Activated naive CD8-positive, alpha-beta T cell treated with anti-CD3 and anti-CD28 coated beads, Interleukin-2, amount 50 U/mL, for 24 hours (primary cell): ENCODE data around the gene ADGRG6.

Experiments
- ATAC-seq: fragments of 150-1000 bp; cut with Tn5 transposase; one replicate; pipeline ENCODE4 v1.10.0; 2021
- DNase-seq: peaks from one replicate; pipeline ENCODE4 v3.0.0; 2021
- H3K27ac Mint-ChIP-seq: one replicate; pipeline ENCODE4 v1.8.0; 2021; ENCODE audit warnings: mild to moderate bottlenecking, mixed read lengths
- H3K27me3 Mint-ChIP-seq: one replicate; pipeline ENCODE4 v1.8.0; 2021; ENCODE audit warnings: mixed read lengths
- H3K36me3 Mint-ChIP-seq: one replicate; pipeline ENCODE4 v1.8.0; 2021; ENCODE audit warnings: low read depth, mixed read lengths
- H3K4me1 Mint-ChIP-seq: one replicate; pipeline ENCODE4 v1.8.0; 2021; ENCODE audit warnings: mixed read lengths
- H3K4me3 Mint-ChIP-seq: one replicate; pipeline ENCODE4 v1.8.0; 2021; ENCODE audit warnings: mild to moderate bottlenecking, moderate library complexity, mixed read lengths
- H3K9me3 Mint-ChIP-seq: one replicate; pipeline ENCODE4 v1.8.0; 2021; ENCODE audit warnings: mixed read lengths

ADGRG6 gene

DNA sequence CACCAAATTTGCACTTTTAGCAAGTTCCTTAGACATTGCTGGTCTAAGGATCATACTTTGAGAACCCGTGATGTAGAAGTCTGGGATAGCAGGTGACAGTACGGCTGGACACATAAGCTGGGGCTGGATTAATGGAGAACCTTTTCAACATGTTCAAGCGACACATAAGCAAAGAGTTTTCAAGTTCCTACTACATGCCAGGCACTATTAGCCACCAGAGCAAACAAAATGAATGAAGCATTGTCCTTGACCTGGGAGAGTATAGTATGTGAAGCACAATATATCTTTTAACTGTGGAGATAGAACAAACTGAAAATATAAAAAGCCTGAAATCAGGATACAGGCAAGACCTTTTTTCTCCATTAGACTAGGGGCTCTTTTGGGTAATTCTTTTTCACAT lies 102.9 kb downstream of the ADGRG6 start:
- Mint-ChIP-seq H3K27me3 (peaks cover 2% of the 10 kb centered on the region), H3K4me1 (peaks cover 21% of the 10 kb centered on the region), H3K36me3 (no peaks in the 10 kb centered on the region), H3K27ac (no peak overlapping the region), H3K4me3 (no peak overlapping the region), H3K9me3 (no peaks in the 10 kb centered on the region)
- no peak for ATAC-seq
- DNase-seq, result no peak

DNA sequence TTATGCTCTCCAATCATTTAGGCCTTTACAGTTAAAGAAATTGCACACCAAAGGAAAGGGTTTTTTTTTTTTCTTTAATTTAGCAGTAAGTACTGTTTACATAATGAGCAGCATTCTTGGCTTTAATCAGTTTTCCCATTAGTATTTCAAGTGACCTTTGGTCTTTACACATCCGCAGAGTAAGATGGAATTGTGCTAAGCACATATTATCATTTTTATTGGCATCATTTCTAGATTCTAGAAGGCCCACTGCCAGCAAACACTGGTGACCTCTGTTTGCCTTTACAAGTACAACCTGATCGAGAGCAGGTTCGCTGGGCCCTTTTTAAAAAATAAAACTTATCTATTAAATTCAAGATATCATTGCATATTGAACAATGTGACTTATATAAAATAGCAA lies 104.3 kb downstream of the ADGRG6 start:
- Mint-ChIP-seq H3K9me3 (no peaks in the 10 kb centered on the region), H3K36me3 (no peaks in the 10 kb centered on the region), H3K27me3 (peaks cover 2% of the 10 kb centered on the region), H3K4me1 (peaks cover 23% of the 10 kb centered on the region), H3K4me3 (no peak overlapping the region), H3K27ac (no peak overlapping the region)
- DNase-seq, result no peak
- no peak for ATAC-seq

GRCh38 chr6:142407685-142408273 lies 106.0 kb downstream of the ADGRG6 start:
- ATAC-seq, result no peak
- no peak overlapping the region for H3K4me3 Mint-ChIP-seq
- no peak overlapping the region for H3K27ac Mint-ChIP-seq
- no peaks in the 10 kb centered on the region for H3K36me3 Mint-ChIP-seq
- H3K4me1 Mint-ChIP-seq, result peaks cover 23% of the 10 kb centered on the region
- H3K9me3 Mint-ChIP-seq, result no peaks in the 10 kb centered on the region
- DNase-seq, result no peak
- no peaks in the 10 kb centered on the region for H3K27me3 Mint-ChIP-seq

DNA sequence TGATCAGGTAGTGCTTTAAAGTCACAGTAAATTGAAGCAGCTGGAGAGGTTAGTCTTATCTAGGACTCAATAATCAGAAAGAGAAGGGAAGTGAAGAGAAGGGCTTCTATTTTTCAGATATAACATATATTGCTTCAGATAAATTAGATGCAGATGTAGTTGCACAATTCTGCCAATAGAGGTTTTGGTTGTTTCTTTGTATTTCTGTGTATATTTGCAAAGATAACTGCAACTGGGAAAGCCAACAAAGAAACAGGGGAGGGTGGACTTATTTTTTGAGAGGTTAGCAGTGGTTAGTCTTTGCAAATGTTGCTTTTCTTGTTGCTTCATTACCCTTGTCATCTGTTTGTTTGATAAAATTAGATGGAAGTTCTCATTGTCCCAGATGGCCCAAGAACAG lies 106.6 kb downstream of the ADGRG6 start:
- ATAC-seq, result no peak
- no peak overlapping the region for H3K4me3 Mint-ChIP-seq
- H3K27me3 Mint-ChIP-seq, result no peaks in the 10 kb centered on the region

GRCh38 chr6:142409794-142410193 lies 108.0 kb downstream of the ADGRG6 start:
- H3K36me3 Mint-ChIP-seq, result no peaks in the 10 kb centered on the region
- no peaks in the 10 kb centered on the region for H3K27me3 Mint-ChIP-seq
- ATAC-seq (no peak), DNase-seq (no peak)
- no peak overlapping the region for H3K27ac Mint-ChIP-seq
- H3K4me1 Mint-ChIP-seq, result peaks cover 37% of the 10 kb centered on the region
- H3K9me3 Mint-ChIP-seq, result no peaks in the 10 kb centered on the region
- H3K4me3 Mint-ChIP-seq, result no peak overlapping the region

More for the DNA sequence above, 106.6 kb downstream of the ADGRG6 start:
- DNase-seq, result no peak
- H3K4me1 Mint-ChIP-seq, result peaks cover 29% of the 10 kb centered on the region
- H3K9me3 Mint-ChIP-seq, result no peaks in the 10 kb centered on the region
- no peaks in the 10 kb centered on the region for H3K36me3 Mint-ChIP-seq
- no peak overlapping the region for H3K27ac Mint-ChIP-seq

GRCh38 chr6:142411145-142411544 lies 109.3 kb downstream of the ADGRG6 start:
- no peak overlapping the region for H3K27ac Mint-ChIP-seq
- no peak for ATAC-seq
- H3K4me1 Mint-ChIP-seq, result peaks cover 41% of the 10 kb centered on the region

GRCh38 chr6:142412241-142412640 lies 110.4 kb downstream of the ADGRG6 start:
- Mint-ChIP-seq H3K27me3 (no peaks in the 10 kb centered on the region), H3K27ac (no peak overlapping the region), H3K36me3 (no peaks in the 10 kb centered on the region), H3K9me3 (no peaks in the 10 kb centered on the region), H3K4me3 (no peak overlapping the region), H3K4me1 (peaks cover 50% of the 10 kb centered on the region)
- DNase-seq (no peak), ATAC-seq (no peak)

More at GRCh38 chr6:142411145-142411544, 109.3 kb downstream of the ADGRG6 start:
- H3K36me3 Mint-ChIP-seq, result no peaks in the 10 kb centered on the region
- no peaks in the 10 kb centered on the region for H3K27me3 Mint-ChIP-seq
- H3K4me3 Mint-ChIP-seq, result no peak overlapping the region
- H3K9me3 Mint-ChIP-seq, result no peaks in the 10 kb centered on the region
- DNase-seq, result no peak

DNA sequence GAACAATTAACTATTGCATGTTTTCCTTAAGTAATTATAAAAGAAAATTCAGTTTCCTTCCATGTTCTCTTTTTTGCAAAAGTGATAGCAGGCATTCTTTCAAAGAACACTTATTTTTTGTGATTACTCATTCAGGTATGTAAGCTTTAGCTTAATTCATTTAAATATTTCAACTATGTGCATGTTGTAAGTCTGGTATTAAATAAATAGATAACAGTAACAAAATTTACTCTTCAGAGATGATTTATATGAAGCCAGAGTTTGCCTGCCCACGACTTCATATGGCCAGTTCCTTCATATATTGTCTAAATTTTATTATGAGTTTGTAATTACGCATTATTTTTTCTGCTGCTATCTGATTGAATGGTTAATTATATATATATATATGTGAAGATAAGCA lies 110.9 kb downstream of the ADGRG6 start:
- Mint-ChIP-seq H3K9me3 (no peaks in the 10 kb centered on the region), H3K27me3 (no peaks in the 10 kb centered on the region), H3K4me3 (no peak overlapping the region), H3K36me3 (no peaks in the 10 kb centered on the region), H3K27ac (no peak overlapping the region), H3K4me1 (peaks cover 51% of the 10 kb centered on the region)
- DNase-seq (no peak), ATAC-seq (no peak)

DNA sequence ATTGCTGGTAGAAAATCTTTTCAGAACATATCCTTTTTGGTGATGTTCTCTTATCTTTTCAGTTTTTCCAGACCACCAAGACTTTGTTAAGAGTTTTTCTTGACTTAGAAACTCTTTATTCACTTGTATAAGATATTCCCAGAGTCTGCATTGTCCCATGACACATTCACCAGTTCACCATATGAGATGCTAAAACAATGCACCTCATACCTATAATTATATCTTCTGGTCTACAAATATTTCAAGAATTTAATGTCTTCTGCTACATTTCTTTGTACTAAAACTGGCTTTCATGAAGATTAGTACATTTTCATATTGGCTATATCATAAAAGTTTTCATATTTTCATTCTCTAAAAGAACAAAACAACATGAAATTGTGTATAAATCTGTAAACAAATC lies 111.3 kb downstream of the ADGRG6 start:
- DNase-seq (no peak), ATAC-seq (no peak)
- Mint-ChIP-seq H3K4me1 (peaks cover 49% of the 10 kb centered on the region), H3K27me3 (no peaks in the 10 kb centered on the region), H3K36me3 (no peaks in the 10 kb centered on the region), H3K27ac (no peak overlapping the region), H3K4me3 (no peak overlapping the region), H3K9me3 (no peaks in the 10 kb centered on the region)

DNA sequence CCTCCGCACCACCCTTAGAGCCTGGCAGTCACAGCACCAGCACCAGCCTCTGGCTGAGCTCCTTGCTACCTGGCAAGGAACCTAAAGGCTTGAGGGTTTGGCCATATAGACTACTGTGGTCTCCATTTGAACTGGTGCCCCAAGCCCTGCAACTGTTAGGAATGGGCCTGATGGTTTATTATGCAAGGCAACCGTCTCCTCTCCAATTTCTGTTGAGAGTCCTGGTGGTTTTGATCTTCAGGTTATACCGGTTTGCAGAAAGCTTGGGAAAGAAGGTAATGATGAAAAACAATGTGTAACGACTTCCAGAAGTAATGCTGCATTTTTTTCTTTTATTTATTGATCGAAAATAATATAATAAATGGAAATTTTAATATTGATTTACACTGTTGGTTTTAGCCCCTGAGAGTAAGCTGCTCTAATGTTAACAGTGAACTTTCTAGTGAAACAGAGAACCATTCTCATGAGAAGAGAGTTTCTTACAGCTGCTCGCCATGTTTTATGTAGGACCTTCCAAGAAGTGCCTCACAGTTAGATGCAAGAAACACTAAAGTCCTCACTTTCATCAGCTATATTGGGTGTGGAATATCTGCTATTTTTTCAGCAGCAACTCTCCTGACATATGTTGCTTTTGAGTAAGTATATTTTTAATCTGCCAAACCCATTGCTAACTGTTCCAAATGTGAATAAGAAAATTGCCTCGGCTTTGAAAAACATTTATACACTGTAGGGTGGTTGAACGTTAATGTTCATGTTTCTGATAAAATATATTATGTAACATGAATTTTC lies 112.8 kb downstream of the ADGRG6 start:
- H3K9me3 Mint-ChIP-seq, result no peaks in the 10 kb centered on the region
- no peaks in the 10 kb centered on the region for H3K27me3 Mint-ChIP-seq
- DNase-seq, result no peak
- H3K4me1 Mint-ChIP-seq, result peaks cover 41% of the 10 kb centered on the region
- H3K27ac Mint-ChIP-seq, result no peak overlapping the region
- H3K36me3 Mint-ChIP-seq, result no peaks in the 10 kb centered on the region
- no peak overlapping the region for H3K4me3 Mint-ChIP-seq
- no peak for ATAC-seq

DNA sequence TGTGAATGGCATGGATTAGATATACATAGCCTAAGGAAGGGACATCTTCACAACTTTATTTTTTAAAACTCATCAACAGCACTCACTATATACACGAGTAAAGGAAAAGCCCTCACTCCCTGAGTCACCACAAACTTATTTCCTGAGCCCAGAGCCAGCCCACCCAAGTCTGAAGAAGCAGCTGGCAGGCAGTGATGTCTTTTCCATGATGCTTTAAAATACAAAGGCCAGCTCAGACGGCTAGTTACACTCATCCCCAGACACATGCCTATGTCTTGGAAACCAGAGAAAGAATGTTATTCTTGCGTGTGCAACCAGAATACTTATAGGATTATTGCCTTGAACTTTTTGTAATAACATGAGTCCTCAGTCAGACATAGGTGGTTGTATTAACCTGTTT lies 114.4 kb downstream of the ADGRG6 start:
- ATAC-seq (peak; percentile 88), DNase-seq (peak; percentile 10)
- H3K27ac Mint-ChIP-seq, result no peak overlapping the region
- no peaks in the 10 kb centered on the region for H3K36me3 Mint-ChIP-seq
- H3K4me1 Mint-ChIP-seq, result peaks cover 33% of the 10 kb centered on the region
- no peaks in the 10 kb centered on the region for H3K27me3 Mint-ChIP-seq
- H3K9me3 Mint-ChIP-seq, result no peaks in the 10 kb centered on the region
- no peak overlapping the region for H3K4me3 Mint-ChIP-seq

- Mint-ChIP-seq H3K27me3 (no peaks in the 10 kb centered on the region), H3K27ac (no peak overlapping the region), H3K4me1 (peaks cover 33% of the 10 kb centered on the region), H3K36me3 (no peaks in the 10 kb centered on the region), H3K9me3 (no peaks in the 10 kb centered on the region), H3K4me3 (no peak overlapping the region)
- no peak for DNase-seq
- no peak for ATAC-seq
Measured at GRCh38 chr6:142416686-142417085, 114.9 kb downstream of the ADGRG6 start.

GRCh38 chr6:142417331-142417750 lies 115.5 kb downstream of the ADGRG6 start:
- H3K36me3 Mint-ChIP-seq, result no peaks in the 10 kb centered on the region
- no peak overlapping the region for H3K27ac Mint-ChIP-seq
- no peak for DNase-seq
- H3K9me3 Mint-ChIP-seq, result no peaks in the 10 kb centered on the region
- ATAC-seq, result no peak
- H3K4me3 Mint-ChIP-seq, result no peak overlapping the region
- no peaks in the 10 kb centered on the region for H3K27me3 Mint-ChIP-seq
- H3K4me1 Mint-ChIP-seq, result peaks cover 33% of the 10 kb centered on the region

GRCh38 chr6:142419071-142419470 lies 117.3 kb downstream of the ADGRG6 start:
- H3K4me3 Mint-ChIP-seq, result no peak overlapping the region
- no peak for ATAC-seq
- DNase-seq, result no peak
- no peak overlapping the region for H3K27ac Mint-ChIP-seq
- H3K9me3 Mint-ChIP-seq, result no peaks in the 10 kb centered on the region
- peaks cover 21% of the 10 kb centered on the region for H3K4me1 Mint-ChIP-seq
- no peaks in the 10 kb centered on the region for H3K27me3 Mint-ChIP-seq
- H3K36me3 Mint-ChIP-seq, result no peaks in the 10 kb centered on the region

DNA sequence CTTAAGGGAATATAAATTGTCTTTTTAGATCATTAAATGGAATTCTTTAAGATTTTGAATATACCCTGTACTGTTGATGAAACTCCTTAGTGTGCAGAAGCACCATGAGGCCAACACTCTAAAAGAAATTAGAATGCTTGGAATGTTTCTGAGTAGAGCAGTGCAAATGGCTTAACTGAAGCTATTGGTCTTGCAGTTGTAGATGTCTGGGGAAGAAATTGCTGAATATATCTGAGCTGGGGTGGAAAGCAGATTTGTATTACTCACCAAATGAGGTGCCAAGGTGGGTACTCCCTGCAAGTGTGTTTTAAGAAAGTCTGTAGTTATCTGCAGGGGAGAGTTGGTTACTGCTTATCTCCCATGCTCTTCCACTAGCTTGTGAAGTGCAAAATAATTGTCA lies 119.0 kb downstream of the ADGRG6 start:
- no peak overlapping the region for H3K27ac Mint-ChIP-seq
- ATAC-seq (no peak), DNase-seq (no peak)
- H3K4me1 Mint-ChIP-seq, result peaks cover 17% of the 10 kb centered on the region
- no peaks in the 10 kb centered on the region for H3K36me3 Mint-ChIP-seq
- H3K4me3 Mint-ChIP-seq, result no peak overlapping the region
- H3K27me3 Mint-ChIP-seq, result no peaks in the 10 kb centered on the region
- no peaks in the 10 kb centered on the region for H3K9me3 Mint-ChIP-seq
